NCI-H146 (cell line): Measurements from ENCODE around the gene ZFP1.

Source experiments
- DNase-seq: peaks from one replicate; lab custom pipeline; 2025; lab: John Stamatoyannopoulos, UW

The ZFP1 gene

GRCh38 chr16:75148311-75149195 is at the start of gene ZFP1:
Gene ZFP1, plus strand, starts transcription at chr16:75148524. Its CDS starts 4,428 bp downstream, at chr16:75152952.
- peak; percentile 90 for DNase-seq

- DNase-seq: no peak
Observed at GRCh38 chr16:75099075-75099667, 49.2 kb upstream of the ZFP1 start.

GRCh38 chr16:75099738-75100602 is 48.4 kb upstream of the ZFP1 start:
- no peak for DNase-seq

GRCh38 chr16:75100603-75100990 is 47.7 kb upstream of the ZFP1 start:
- no peak for DNase-seq

GRCh38 chr16:75101635-75102034 is 46.7 kb upstream of the ZFP1 start:
- DNase-seq: no peak

- DNase-seq: no peak
Observed at GRCh38 chr16:75102595-75102994, 45.7 kb upstream of the ZFP1 start.

- DNase-seq: no peak
Observed at GRCh38 chr16:75103994-75104393, 44.3 kb upstream of the ZFP1 start.

GRCh38 chr16:75104836-75105235 is 43.5 kb upstream of the ZFP1 start:
- no peak for DNase-seq

GRCh38 chr16:75105306-75106061 is 42.8 kb upstream of the ZFP1 start:
- DNase-seq: peak; percentile 11

GRCh38 chr16:75106351-75107274 is 41.7 kb upstream of the ZFP1 start:
- DNase-seq: no peak

- DNase-seq: no peak
Observed at GRCh38 chr16:75107505-75107904, 40.8 kb upstream of the ZFP1 start.

GRCh38 chr16:75108792-75109731 is 39.3 kb upstream of the ZFP1 start:
- DNase-seq: no peak

GRCh38 chr16:75109732-75110243 is 38.5 kb upstream of the ZFP1 start:
- DNase-seq: no peak

- peak; percentile 69 for DNase-seq
Observed at GRCh38 chr16:75110637-75111513, 37.4 kb upstream of the ZFP1 start.

GRCh38 chr16:75111514-75111940 is 36.8 kb upstream of the ZFP1 start:
- DNase-seq: no peak

GRCh38 chr16:75111961-75112733 is 36.2 kb upstream of the ZFP1 start:
- DNase-seq: no peak

- no peak for DNase-seq
Observed at GRCh38 chr16:75112734-75113491, 35.4 kb upstream of the ZFP1 start.
